Tibial nerve (tissue), 4 donors: ENCODE data around the gene SEMA4C. TPM values are rescaled to one million over a fixed set of nuclear protein-coding genes. Genes with fewer than 3 reads are reported as not detected.

Source experiments
- DNase-seq, 2 donors: peaks; one replicate each; pipeline ENCODE4 v3.0.0-alpha.2; 2019; ENCODE audit warnings: low spot score in 2 of 2
- H3K27ac ChIP-seq, 4 donors: fragments of 200-600 bp; sonication (generic) in 3 of 4; one replicate each; pipeline ENCODE4 v1.5.1; 2017 to 2019; ENCODE audit warnings: mild to moderate bottlenecking in 1 of 4
- H3K27me3 ChIP-seq, 2 donors: fragments of 200-600 bp; sonication (generic) in 1 of 2; one replicate each; pipeline versions ENCODE4 v1.5.1 to v1.6.0; 2017 to 2019
- H3K36me3 ChIP-seq, 3 donors: fragments of 200-600 bp; sonication (generic); one replicate each; pipeline ENCODE4 v1.5.1; 2018 to 2019
- H3K4me1 ChIP-seq, 4 donors: fragments of 200-600 bp; sonication (generic) in 3 of 4; one replicate each; pipeline ENCODE4 v1.5.1; 2017 to 2019
- H3K4me3 ChIP-seq, 4 donors: fragments of 200-600 bp; sonication (generic) in 3 of 4; one replicate each; pipeline ENCODE4 v1.5.1; 2017 to 2019; ENCODE audit warnings: mild to moderate bottlenecking in 1 of 4, moderate library complexity in 1 of 4
- H3K9me3 ChIP-seq, 4 donors: fragments of 200-600 bp; sonication (generic) in 3 of 4; one replicate each; pipeline ENCODE4 v1.5.1; 2017 to 2019
- EP300 ChIP-seq, 2 donors: sonication (generic); formaldehyde crosslinking; IDR thresholded peaks; one replicate each; pipeline ENCODE4 v1.6.1; 2017; ENCODE audit warnings: antibody characterized with exemption in 2 of 2, mild to moderate bottlenecking in 1 of 2
- POLR2A ChIP-seq, 2 donors: fragments of 450-650 bp; IDR thresholded peaks; one replicate each; pipeline ENCODE4 v1.6.1; 2017; ENCODE audit warnings: antibody characterized with exemption in 2 of 2, mild to moderate bottlenecking in 2 of 2, moderate library complexity in 2 of 2
- WGBS, 2 donors: methylation state at CpG; one replicate each; pipeline ENCODE4 v1.1.5; 2018; 5-methylcytosine and 5-hydroxymethylcytosine counted together
- total RNA-seq, 4 donors: library from RNA; depleted of rRNA; stranded (reverse); fragments of >200 nt; gene quantifications; one replicate each; pipeline ENCODE4 v1.1.0, GENCODE V29; 2016
- TF ChIP-seq, protein P1 (sequence below), 5 experiments: fragments of 200-600 bp in 3 of 5; fragments of 450-650 bp in 2 of 5; sonication (generic) in 3 of 5; IDR thresholded peaks; one replicate each; pipeline ENCODE4 v1.5.1; 2016 to 2019; ENCODE audit warnings: antibody characterized with exemption in 5 of 5, mild to moderate bottlenecking in 3 of 5, moderate library complexity in 2 of 5

SEMA4C gene
- total RNA-seq, 4 donors from 2014 or later, result 120 to 181 (median 147) TPM

DNA sequence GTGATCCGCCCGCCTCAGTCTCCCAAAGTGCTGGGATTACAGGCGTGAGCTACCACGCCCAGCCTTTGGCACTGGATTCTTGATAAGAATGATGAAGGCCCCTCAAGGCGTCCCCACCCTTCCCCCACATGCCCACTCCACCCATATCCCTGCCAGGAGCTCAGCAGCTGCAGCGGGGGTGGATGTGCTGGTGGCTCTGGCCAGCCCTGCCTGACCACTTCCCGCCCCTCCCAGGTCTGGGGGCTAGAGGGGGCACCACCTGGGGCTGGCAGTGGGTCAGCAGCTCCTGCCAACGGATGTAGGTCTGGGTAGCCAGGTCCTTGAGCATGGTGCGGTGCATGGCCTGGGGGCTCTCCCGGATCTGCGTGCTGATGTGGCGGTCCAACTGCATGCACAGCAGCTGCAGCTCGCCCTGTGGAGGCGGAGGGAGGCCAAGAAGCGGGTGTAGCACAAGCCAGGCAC lies 7.8 kb upstream of the SEMA4C start:
- Histone ChIP-seq H3K27ac (peak overlapping the region in 1 of 4 donors; percentile 49), H3K4me1 (peaks cover 0 to 62% (median 38%) of the 10 kb centered on the region in 4 donors), H3K9me3 (no peaks in the 10 kb centered on the region), H3K27me3 (no peaks in the 10 kb centered on the region), H3K36me3 (no peaks in the 10 kb centered on the region), H3K4me3 (no peak overlapping the region)
- WGBS, 2 donors, result 72 to 89% methylated on average over 15 of the region's 15 CpGs
- TF ChIP-seq, protein P1, sequence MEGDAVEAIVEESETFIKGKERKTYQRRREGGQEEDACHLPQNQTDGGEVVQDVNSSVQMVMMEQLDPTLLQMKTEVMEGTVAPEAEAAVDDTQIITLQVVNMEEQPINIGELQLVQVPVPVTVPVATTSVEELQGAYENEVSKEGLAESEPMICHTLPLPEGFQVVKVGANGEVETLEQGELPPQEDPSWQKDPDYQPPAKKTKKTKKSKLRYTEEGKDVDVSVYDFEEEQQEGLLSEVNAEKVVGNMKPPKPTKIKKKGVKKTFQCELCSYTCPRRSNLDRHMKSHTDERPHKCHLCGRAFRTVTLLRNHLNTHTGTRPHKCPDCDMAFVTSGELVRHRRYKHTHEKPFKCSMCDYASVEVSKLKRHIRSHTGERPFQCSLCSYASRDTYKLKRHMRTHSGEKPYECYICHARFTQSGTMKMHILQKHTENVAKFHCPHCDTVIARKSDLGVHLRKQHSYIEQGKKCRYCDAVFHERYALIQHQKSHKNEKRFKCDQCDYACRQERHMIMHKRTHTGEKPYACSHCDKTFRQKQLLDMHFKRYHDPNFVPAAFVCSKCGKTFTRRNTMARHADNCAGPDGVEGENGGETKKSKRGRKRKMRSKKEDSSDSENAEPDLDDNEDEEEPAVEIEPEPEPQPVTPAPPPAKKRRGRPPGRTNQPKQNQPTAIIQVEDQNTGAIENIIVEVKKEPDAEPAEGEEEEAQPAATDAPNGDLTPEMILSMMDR (IDR thresholded peaks at IDR 0.05), result no peak
- TF ChIP-seq EP300 (IDR thresholded peaks at IDR 0.05), result no peak
- TF ChIP-seq POLR2A (IDR thresholded peaks at IDR 0.05), result no peak
- no peak for DNase-seq

DNA sequence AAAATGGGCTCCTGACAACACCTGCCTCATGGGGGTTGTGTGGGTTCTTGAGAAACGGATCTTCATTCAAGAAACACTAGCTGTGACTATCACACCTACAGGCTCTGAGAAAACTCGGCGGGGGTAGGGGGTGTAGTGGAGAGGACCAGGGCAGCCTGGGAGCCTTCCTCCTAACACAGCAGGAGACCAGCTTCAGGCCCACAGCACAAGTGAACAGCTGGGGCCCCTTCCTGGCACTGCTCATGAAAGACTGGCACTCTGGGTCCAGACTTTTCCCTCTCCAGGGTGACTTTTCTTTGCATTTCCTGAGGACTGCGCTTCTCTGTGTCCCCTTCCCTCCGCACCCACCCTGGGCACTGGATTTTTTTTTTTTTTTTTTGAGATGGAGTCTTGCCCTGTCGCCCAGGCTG lies 7.2 kb upstream of the SEMA4C start:
- DNase-seq, result no peak
- no peaks in the 10 kb centered on the region for H3K9me3 ChIP-seq
- H3K4me1 ChIP-seq, result peaks cover 0 to 64% (median 39%) of the 10 kb centered on the region in 4 donors
- TF ChIP-seq, protein P1 (IDR thresholded peaks at IDR 0.05), result no peak
- TF ChIP-seq POLR2A (IDR thresholded peaks at IDR 0.05) (no peak), EP300 (IDR thresholded peaks at IDR 0.05) (no peak)
- no peak overlapping the region for H3K4me3 ChIP-seq
- WGBS, 2 donors, result 82 to 83% methylated on average over 6 of the region's 6 CpGs
- H3K36me3 ChIP-seq, result no peaks in the 10 kb centered on the region
- H3K27me3 ChIP-seq, result no peaks in the 10 kb centered on the region
- peak overlapping the region in 2 of 4 donors; percentile 98 to 99 for H3K27ac ChIP-seq

DNA sequence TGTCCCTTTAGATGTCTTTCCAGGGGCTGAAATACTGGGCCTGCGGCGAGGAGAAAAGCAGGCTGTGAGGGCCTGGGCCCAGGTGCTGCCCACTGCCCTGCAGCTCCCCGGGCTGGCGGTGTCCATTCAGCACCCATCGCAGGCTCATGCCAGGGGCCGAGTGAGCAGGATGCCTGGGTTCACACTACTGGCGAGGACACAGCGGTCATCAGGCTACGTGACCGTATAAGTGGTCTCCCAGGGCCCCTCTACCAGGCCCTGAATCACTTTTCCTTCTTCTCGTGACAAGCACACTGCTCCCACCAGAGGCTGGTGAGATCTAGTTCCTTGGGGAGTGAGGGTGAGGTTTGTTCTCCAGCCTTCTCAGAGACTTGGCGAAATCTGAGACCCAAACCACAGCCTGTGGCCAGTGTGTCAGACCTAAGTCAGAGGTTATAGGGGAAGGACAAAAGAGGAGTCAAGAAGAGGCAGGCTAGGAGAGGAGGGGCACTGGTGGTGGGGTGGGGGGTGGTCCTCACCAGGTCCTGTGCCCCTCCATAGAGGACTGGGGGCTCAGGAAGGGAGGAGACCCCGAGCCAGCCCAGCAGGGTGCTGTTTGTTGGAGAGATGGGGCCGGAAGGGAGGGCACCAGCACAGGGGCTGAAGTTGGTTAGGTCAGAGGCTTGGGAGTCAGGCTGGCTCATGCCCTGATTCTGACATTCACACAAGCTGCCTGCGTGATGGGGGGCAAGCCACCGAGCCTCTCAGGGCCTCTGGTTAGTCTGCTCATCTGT lies 6.6 kb upstream of the SEMA4C start:
- Histone ChIP-seq H3K36me3 (no peaks in the 10 kb centered on the region), H3K4me3 (no peak overlapping the region), H3K27me3 (no peaks in the 10 kb centered on the region), H3K4me1 (peaks cover 0 to 64% (median 38%) of the 10 kb centered on the region in 4 donors), H3K27ac (peak overlapping the region in 3 of 4 donors; percentile 5 to 99 (median 98)), H3K9me3 (no peaks in the 10 kb centered on the region)
- DNase-seq, result no peak
- WGBS, 2 donors, result 72 to 79% methylated on average over 16 of the region's 16 CpGs
- TF ChIP-seq EP300 (IDR thresholded peaks at IDR 0.05) (no peak), POLR2A (IDR thresholded peaks at IDR 0.05) (no peak)
- TF ChIP-seq, protein P1 (IDR thresholded peaks at IDR 0.05), result no peak

DNA sequence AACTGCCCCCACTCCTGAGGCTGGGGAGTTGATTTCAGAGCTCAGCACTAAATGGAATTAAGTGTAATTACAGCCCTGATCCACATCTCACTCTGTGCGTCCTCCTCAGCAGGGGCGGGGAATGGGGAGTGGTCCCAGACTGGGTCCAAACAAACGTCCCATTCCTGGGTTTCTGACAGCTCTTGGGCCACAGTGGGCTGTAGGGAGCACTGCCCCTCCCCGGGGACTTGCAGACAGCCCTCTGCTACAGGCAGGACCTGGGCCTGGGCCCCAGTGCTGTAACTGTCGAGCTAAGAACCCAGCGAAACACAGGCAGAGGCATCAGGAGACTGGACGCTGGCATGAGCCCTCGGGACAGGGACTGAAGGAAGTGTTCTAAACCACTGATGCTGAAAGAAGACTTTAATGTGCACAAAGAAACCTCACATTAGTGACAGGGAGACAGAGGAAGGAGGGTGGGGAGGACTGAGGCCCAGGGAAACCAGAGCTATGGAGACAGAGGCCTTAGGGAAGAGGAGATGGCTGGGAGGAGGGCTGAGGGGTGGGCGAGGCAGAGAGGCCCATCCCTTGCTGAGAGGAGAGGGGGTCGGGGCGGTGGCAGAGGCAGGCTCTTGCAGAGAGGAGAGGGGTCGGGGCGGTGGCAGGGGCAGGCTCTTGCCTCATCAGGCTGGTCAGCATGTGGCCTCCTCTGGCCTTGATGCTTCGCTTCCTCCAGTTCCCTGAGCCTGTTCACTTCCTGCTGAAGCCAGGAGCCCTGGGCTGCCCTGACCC lies 5.8 kb upstream of the SEMA4C start:
- no peaks in the 10 kb centered on the region for H3K36me3 ChIP-seq
- H3K27ac ChIP-seq, result peak overlapping the region in 3 of 4 donors; percentile 5 to 99 (median 98)
- DNase-seq, result no peak
- no peaks in the 10 kb centered on the region for H3K27me3 ChIP-seq
- no peak for TF ChIP-seq EP300 (IDR thresholded peaks at IDR 0.05)
- no peak for TF ChIP-seq POLR2A (IDR thresholded peaks at IDR 0.05)
- TF ChIP-seq, protein P1 (IDR thresholded peaks at IDR 0.05), result no peak
- no peaks in the 10 kb centered on the region for H3K9me3 ChIP-seq
- H3K4me3 ChIP-seq, result no peak overlapping the region
- 50 to 53% methylated on average over 10 to 14 of the region's 14 CpGs for WGBS, 2 donors
- peaks cover 0 to 65% (median 37%) of the 10 kb centered on the region in 4 donors for H3K4me1 ChIP-seq
